GM18505 (cell line): ENCODE data around the gene SLIT1.

ENCODE experiments used
- ATAC-seq: cut with Tn5 transposase; IDR thresholded peaks from one replicate; pipeline ENCODE4 v1.9.1; 2021; ENCODE audit not compliant: unreplicated experiment
- POLR2A ChIP-seq: IDR thresholded peaks from 4 replicates; pipeline ENCODE4 v1.6.1; 2011; ENCODE audit warnings: borderline replicate concordance; ENCODE audit not compliant: insufficient read depth, insufficient read length; ENCODE audit errors: extremely low read depth

SLIT1 gene

GRCh38 chr10:97192952-97193435 is 7.2 kb upstream of the SLIT1 start:
- no peak for TF ChIP-seq POLR2A
- ATAC-seq = no peak

DNA sequence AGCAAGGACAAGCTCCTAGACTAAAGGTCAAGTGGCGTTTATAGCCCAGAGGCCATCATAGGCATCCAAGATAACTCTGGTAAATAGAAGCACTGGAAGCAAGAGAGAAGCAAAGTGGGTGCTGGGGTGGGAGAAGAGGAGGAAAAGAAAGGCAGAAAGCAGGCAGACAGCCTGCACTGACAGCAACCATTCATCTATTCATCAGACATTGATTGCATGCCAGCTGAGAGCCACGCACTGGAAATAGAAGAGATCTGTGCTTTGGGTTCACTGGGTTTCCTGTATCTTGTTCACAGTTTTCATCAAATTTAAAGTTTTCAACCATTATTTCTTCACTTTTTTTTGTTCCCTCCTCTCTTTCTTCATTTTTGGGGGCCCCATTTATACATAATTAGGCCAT is 4.7 kb upstream of the SLIT1 start:
- no peak for ATAC-seq
- TF ChIP-seq POLR2A = no peak

DNA sequence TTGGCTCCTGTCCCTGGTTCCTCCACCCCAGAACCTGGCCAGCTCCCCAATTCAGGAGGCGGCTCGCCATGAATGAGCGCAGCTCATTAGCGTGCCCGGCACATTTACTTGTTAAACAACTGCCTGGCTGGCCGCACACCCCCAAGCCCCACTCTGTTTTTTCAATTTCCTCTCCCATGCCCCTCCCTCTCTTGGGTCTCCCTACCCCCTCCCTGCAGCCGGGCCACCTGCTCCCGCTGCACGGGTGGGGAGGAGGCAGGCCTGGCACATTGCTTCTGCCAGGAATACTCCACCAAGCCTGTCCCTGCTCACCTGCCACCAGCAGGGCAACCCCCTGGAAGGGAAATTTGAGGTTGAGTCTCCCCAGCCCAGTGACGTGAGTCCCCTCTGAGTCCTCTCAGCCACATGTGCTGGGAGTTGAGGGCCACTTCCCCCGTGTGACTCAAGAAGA is 2.5 kb upstream of the SLIT1 start:
- TF ChIP-seq POLR2A = no peak
- no peak for ATAC-seq

GRCh38 chr10:97186911-97187310 is 1.2 kb upstream of the SLIT1 start:
- no peak for TF ChIP-seq POLR2A
- ATAC-seq = no peak

DNA sequence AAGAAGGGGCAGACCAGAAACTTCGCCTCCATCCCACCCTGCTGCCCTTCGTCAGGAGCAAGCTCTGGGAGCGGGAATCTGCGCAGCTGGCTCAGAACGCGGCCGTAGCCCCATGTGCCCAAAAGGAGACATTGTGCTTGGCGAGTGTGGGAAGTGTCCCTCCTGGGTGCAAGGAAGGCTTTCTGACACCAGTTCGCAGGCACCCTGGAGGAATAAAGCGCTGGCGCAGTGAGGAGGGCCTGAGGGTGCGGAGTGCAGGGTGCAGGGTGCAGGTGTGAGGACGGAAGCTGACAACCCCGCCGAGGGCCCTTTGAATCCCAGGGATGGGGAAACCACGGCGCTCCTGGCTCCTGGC is 811 bp downstream of the SLIT1 start:
- no peak for ATAC-seq
- TF ChIP-seq POLR2A = no peak

DNA sequence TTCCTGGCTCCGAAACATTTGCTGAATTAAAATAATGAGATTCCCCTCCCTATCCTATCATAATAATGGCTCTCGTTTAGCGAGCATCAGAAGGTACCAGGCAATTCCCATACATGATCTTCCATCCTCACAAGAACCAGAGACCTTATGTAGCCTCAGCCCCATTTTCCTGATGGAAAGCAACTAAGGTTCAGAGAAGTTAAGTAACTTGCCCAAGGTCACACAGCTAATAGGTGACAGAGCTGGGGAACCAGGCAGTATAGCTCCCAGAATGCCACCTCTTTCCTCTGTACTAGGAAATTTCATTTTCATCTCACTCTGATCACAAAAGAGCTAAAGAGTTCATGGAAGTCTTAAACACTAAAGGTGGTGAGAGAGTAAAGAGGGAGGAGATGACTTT is 2.4 kb downstream of the SLIT1 start:
- ATAC-seq = no peak
- no peak for TF ChIP-seq POLR2A

DNA sequence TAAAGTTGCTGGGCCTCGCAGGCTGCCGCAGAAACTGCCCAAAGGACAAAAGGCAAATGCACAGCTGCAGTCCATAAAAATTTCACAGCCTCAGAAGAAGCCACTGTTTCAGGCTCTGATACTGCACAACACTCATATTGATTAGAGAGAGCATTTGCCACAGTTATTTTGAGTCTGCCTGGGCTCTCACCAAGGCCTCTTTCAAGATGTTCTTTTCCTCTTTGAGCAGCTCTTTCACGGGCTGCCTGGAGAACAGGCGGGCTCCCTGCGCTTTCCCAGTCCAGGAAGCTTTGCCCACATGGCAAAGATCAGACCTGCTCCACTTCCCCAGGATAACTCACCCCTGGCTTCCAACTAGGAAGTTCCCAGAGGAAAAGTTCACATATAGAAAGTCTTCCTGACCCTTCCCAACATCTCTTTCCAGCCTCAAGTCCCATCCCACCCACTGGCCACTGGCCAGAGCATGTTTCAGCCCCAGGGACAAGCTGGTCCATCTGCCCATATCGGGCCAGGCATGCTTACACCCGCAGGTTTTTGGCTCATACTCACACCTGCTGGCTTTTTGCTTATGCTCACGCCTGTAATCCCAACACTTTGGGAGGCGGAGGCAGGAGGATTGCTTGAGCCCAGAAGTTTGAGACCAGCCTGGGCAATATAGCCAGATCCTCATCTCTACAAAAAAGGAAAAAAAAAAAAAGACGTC is 3.3 kb downstream of the SLIT1 start:
- ATAC-seq = no peak

DNA sequence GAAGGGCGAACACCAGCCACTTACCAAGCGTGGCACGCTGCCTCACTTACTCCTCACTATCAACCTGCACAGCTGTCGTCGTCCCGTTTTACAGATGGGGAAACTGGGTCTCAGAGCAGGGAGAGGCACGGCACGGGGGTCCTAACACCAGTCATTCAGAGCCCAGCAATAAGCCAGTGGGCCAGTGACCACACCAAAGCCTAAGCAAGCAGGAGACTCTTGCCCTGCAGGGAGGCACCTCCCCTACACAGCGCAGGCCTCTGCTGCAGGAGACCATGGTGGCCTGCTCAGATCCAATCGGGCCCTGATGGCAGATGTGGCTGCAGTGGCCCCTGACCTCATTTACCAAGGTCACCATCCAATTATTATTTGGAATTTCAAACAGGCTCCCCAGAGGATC is 4.8 kb downstream of the SLIT1 start:
- no peak for ATAC-seq
- no peak for TF ChIP-seq POLR2A

More for the DNA sequence above, 3.3 kb downstream of the SLIT1 start:
- no peak for TF ChIP-seq POLR2A

GRCh38 chr10:97180363-97180755 is 5.4 kb downstream of the SLIT1 start:
- no peak for ATAC-seq
- no peak for TF ChIP-seq POLR2A

DNA sequence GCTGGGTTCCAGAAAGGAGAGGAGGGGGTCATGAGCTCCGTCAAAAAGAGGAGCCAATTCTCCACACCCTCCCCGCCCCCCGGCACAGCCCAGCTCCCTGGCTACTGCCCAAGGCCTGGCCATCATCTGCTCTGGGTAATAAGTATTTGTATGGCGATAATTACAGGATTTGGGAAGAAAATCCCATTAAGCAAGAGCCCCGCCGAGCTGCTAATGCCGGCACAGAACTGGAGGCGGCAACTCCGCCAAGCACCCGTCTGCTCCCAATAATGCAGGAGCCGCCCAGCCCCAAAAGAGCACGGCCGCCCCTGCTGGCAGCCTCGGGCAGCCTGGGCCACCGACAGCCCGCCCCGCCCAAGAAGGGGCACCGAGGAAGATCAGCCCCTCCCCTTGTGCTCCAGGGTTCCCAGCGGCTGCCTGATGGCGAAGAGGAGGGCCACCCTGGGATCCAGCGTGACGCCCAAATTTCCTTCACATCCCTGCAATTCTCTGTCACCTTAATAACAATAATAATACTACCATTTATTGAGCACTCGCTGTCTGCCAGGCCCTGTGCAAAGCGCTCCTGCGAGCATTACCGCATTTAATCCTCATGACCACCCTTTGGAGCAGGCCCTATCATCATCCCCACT is 5.9 kb downstream of the SLIT1 start:
- ATAC-seq = no peak
- TF ChIP-seq POLR2A = no peak

DNA sequence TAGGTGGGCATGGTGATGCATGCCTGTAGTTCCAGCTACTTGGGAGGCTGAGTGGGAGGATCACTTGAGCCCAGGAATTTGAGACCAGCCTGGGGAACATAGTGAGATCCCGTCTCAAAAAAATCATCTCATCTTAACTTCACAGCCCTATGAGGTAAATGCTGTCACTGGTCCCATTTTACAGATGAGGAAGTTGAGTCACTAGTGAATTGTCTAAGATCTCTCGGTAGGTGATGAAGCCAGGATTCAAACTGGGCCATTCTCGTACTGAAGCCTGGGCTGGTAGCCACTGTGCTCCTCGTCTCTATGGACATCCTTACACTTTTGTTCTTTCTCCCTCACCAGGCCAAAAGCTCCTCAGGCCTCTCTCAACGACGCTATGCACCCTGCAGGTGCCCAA is 6.4 kb downstream of the SLIT1 start:
- ATAC-seq = no peak

DNA sequence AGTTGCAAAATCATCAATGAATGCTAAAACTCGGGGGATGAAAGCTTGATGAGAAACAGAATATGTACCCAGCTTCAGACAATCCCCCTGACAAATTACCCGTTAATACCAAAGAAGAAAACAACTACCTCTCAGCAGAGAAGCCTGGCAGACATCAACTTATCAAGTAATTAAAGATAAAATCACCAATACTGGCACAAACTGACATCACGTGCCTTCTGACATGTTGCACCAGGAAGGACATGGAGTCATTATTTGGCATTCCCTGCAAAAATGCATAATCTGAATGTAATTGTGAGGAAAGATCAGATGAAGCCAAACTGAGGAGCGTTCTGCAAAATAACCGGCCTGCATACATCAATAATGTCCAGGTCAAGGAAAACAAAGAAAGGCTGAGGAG is 7.7 kb downstream of the SLIT1 start:
- ATAC-seq = no peak
- TF ChIP-seq POLR2A = no peak

More for the DNA sequence above, 6.4 kb downstream of the SLIT1 start:
- TF ChIP-seq POLR2A = no peak

DNA sequence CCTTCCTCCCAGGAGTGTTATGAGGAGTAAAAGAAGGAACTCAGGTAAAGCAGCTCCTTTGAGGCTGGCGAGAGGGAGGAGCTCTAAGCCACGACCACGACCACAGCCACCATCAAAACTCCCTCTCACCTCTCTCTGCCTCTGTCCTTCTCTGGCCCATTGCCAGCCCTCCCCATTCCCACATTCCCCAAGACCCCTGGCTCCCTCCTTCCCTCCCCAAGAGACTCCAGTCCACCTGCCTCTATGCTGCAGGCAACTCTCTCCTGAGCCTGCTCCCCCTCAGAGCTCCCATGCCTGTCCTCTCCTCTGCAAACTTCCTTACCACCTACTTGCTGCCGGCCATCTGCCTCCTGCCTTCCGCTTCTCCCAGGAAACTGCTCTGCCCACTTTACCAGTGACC is 9.5 kb downstream of the SLIT1 start:
- TF ChIP-seq POLR2A = no peak
- ATAC-seq = no peak

DNA sequence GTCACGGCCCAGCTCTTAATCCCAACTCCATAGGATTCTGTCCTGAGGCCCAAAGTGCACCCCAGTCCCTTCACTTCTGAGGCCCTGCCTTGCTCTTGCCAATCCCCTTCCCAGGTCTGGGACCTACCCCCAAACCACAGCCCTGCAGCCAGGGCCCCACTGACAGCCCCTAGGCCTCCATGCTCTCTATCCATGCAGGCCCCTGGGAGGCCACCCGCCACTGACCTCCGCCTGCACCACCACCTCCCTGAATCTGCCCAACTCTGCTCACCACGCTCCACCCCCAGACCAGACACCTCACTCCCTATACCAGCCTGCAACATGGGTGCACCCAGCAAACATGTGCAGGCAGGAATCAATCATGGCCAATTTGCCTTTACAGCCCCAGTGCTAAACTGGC is 10.2 kb downstream of the SLIT1 start:
- no peak for TF ChIP-seq POLR2A
- ATAC-seq = no peak
